ENCODE results near the gene SIGLEC8.

GRCh38 chr19:51439021-51439465 lies 19.2 kb downstream of the SIGLEC8 start:
- TF ChIP-seq, protein P1, sequence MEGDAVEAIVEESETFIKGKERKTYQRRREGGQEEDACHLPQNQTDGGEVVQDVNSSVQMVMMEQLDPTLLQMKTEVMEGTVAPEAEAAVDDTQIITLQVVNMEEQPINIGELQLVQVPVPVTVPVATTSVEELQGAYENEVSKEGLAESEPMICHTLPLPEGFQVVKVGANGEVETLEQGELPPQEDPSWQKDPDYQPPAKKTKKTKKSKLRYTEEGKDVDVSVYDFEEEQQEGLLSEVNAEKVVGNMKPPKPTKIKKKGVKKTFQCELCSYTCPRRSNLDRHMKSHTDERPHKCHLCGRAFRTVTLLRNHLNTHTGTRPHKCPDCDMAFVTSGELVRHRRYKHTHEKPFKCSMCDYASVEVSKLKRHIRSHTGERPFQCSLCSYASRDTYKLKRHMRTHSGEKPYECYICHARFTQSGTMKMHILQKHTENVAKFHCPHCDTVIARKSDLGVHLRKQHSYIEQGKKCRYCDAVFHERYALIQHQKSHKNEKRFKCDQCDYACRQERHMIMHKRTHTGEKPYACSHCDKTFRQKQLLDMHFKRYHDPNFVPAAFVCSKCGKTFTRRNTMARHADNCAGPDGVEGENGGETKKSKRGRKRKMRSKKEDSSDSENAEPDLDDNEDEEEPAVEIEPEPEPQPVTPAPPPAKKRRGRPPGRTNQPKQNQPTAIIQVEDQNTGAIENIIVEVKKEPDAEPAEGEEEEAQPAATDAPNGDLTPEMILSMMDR (IDR thresholded peaks at IDR 0.05), result peak in 2 of 4 experiments; percentile 9 to 17
- no peak for TF ChIP-seq POLR2A (IDR thresholded peaks at IDR 0.05)

All from uterus (tissue), 2 donors.